ENCODE results near the gene KMT2B.
A peak's percentile ranks its signal among the peaks of the same experiment; 100 is the strongest.
"Not testable (repeated sequence)": the region's sequence is repeated elsewhere in the genome, so short reads cannot be mapped to it uniquely, and the experiment has no call there.

Gene KMT2B

GRCh38 chr19:35717665-35718344, at the start of gene KMT2B:
Gene KMT2B (plus strand): TSS chr19:35718003. CDS start chr19:35718019, 16 bp downstream.
- DNase-seq (ENCODE audit: low read depth): no peak

- DNase-seq (ENCODE audit: low read depth): no peak
These were observed 48.2 kb upstream of the KMT2B start for GRCh38 chr19:35669566-35669965.

GRCh38 chr19:35669974-35670373, 47.8 kb upstream of the KMT2B start:
- no peak for DNase-seq (ENCODE audit: low read depth)

GRCh38 chr19:35670686-35671085, 47.1 kb upstream of the KMT2B start:
- DNase-seq (ENCODE audit: low read depth): no peak

- DNase-seq (ENCODE audit: low read depth): no peak
These were observed 46.0 kb upstream of the KMT2B start for GRCh38 chr19:35671818-35672217.

GRCh38 chr19:35673121-35673804, 44.5 kb upstream of the KMT2B start:
- peak; percentile 6 for DNase-seq (ENCODE audit: low read depth)

- DNase-seq (ENCODE audit: low read depth): no peak
These were observed 42.1 kb upstream of the KMT2B start for GRCh38 chr19:35675589-35676140.

GRCh38 chr19:35689836-35690235, 28.0 kb upstream of the KMT2B start:
- DNase-seq (ENCODE audit: low read depth): no peak

GRCh38 chr19:35691106-35691505, 26.7 kb upstream of the KMT2B start:
- not testable (repeated sequence) for DNase-seq (ENCODE audit: low read depth)

GRCh38 chr19:35692010-35692409, 25.8 kb upstream of the KMT2B start:
- DNase-seq (ENCODE audit: low read depth): no peak

- no peak for DNase-seq (ENCODE audit: low read depth)
These were observed 24.4 kb upstream of the KMT2B start for GRCh38 chr19:35693422-35693821.

GRCh38 chr19:35693835-35694599, 23.8 kb upstream of the KMT2B start:
- peak; percentile 84 for DNase-seq (ENCODE audit: low read depth)

GRCh38 chr19:35695895-35696422, 21.8 kb upstream of the KMT2B start:
- DNase-seq (ENCODE audit: low read depth): no peak

- DNase-seq (ENCODE audit: low read depth): no peak
These were observed 21.0 kb upstream of the KMT2B start for GRCh38 chr19:35696835-35697234.

- DNase-seq (ENCODE audit: low read depth): peak; percentile 89
These were observed 15.4 kb upstream of the KMT2B start for GRCh38 chr19:35702223-35703012.

GRCh38 chr19:35703343-35703742, 14.5 kb upstream of the KMT2B start:
- DNase-seq (ENCODE audit: low read depth): no peak

- no peak for DNase-seq (ENCODE audit: low read depth)
These were observed 13.6 kb upstream of the KMT2B start, which contains the start of gene ZBTB32 for GRCh38 chr19:35704218-35704617. Gene ZBTB32 (plus strand): TSS chr19:35704558. CDS start chr19:35714627, 10,069 bp downstream.

GRCh38 chr19:35708391-35708790, 9.4 kb upstream of the KMT2B start:
- DNase-seq (ENCODE audit: low read depth): no peak

- DNase-seq (ENCODE audit: low read depth): no peak
These were observed 6.7 kb upstream of the KMT2B start for GRCh38 chr19:35710784-35711723.
